AML-193 (cell line): Measurements from ENCODE around the gene BEST4.
"Not testable (repeated sequence)": the region's sequence is repeated elsewhere in the genome, so short reads cannot be mapped to it uniquely, and the experiment has no call there.

ENCODE experiments used
- DNase-seq, 2 experiments: peaks; one replicate each; lab custom pipeline; 2025; lab: John Stamatoyannopoulos, UW

The BEST4 gene

DNA sequence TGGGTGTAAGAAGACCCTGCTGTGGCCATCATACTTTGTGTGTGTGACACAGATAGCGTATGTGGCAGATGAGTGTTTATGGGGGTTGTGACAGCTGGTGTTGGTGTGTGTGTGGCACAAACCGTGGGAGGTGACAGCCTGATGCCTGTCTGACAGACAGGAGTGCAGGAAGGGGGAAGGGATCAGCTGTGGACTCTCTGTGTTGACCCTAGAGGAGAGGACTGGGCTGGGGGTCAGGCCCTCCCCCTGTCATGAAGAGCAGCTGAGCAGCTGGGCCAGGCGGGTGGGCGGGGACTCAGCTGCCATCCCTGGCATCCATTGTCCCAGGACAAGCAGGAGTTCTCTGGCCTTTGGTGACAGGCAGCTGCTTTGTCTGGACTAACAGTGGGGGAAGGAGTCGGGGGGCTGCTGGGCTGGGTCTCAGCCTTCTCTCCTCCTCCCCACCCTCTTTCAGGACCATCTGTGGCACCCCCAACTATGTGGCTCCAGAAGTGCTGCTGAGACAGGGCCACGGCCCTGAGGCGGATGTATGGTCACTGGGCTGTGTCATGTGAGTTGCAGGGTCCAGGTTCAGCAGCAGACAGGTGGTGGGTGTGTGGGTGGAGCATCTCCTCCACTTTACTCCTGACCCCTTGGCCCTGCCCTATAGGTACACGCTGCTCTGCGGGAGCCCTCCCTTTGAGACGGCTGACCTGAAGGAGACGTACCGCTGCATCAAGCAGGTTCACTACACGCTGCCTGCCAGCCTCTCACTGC lies 14.5 kb upstream of the BEST4 start:
- DNase-seq = no peak

- DNase-seq = no peak
Observed at GRCh38 chr1:44801491-44802305, 13.7 kb upstream of the BEST4 start.

- peak; percentile 89 to 91 for DNase-seq
Observed at GRCh38 chr1:44799770-44800584, 12.0 kb upstream of the BEST4 start, which contains the start of gene PLK3. TSS of gene PLK3 (plus strand) at chr1:44800377. CDS start at chr1:44800464, 87 bp downstream.

- DNase-seq = no peak
Observed at GRCh38 chr1:44798481-44799365, 10.8 kb upstream of the BEST4 start.

DNA sequence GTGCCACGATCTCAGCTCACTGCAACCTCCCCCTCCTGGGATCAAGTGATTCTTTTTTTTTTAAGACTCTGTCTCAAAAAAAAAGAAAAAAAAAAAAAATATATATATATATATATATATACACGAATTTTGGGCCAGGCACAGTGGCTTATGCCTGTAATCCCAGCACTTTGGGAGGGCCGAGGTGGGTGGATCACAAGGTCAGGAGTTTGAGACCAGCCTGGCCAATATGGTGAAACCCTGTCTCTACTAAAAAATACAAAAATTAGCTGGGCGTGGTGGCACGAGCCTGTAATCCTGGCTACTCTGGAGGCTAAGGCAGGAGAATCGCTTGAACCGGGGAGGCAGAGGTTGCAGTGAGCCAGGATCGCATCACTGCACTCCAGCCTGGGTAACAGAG lies 9.9 kb upstream of the BEST4 start:
- not testable (repeated sequence) for DNase-seq

GRCh38 chr1:44792736-44793502 lies 4.9 kb upstream of the BEST4 start:
- DNase-seq = no peak

DNA sequence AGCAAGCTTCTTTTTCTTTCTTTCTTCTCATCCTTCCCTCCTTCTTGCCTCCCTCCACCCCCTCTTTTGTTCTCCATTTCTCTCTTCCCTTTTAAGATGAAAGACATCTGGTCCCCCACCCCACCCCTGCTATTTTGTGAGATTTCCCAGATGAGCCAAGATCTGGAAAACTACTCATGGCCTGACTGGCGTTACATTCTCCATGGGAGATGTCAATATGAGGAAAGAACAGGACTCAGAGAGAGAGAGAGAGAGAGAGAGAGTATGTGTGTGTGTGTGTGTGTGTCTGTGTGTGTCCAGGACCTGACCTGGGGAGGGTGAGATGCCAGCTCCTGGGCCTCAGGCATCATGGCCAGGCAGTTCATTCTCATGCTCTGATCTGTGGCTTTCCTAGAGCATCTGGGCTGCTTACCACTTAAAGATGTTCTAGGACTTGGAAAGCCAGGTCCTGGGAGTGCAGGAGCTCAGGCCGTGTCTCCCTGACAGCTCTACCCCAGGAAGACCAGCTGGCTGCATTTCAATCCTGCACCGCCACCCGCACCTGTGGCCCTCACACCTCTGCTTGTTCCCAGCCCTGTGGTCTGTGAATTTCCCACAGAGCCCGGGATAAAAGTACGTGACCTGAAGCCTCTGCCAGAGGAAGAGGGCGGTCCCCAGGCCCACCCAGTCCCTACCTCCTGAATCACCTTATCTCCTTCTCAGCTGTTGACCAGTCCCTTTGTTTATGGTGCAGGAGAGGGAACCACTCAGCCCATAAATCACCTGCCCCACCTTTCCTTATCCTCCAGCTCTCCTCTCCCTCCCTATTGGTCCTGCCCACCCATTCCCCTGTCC lies 3.2 kb upstream of the BEST4 start:
- no peak for DNase-seq

GRCh38 chr1:44787506-44787905 lies 464 bp downstream of the BEST4 start:
- no peak for DNase-seq

GRCh38 chr1:44786841-44787426 lies 1.0 kb downstream of the BEST4 start:
- no peak for DNase-seq

DNA sequence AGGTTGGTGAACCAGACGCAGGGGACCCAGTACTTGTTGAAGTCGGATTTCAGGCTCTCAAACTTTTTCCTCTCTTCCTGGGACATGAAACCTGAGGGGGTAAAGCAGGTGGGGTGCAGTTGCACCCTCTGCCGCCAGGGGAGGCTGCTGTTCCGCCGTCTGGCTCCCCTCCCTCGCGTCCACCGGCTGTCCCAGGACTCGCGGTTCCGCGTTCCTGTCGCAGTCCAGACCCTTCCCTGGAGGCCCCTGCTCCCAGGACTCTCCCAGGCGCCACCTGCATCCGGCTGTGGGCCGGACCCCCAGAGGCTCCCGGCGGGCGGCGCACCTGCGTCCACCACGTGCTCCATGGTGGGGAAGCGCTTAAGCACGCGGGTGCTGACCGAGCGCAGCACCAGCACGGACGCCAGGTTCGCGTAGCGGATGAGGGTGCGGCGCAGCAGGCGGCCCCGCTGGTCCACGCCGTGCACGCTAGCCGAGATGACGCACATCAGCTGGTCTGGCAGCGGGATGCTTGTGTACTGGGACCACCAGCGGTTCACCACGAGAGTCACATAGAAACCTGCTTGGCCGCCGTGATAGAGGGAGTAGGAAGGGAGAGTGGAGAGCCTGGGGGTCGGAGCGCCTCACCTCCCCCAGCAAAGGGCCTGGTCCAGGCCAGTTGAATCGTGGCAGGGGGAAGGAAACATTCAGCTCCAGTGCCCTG lies 1.7 kb downstream of the BEST4 start:
- DNase-seq = no peak

DNA sequence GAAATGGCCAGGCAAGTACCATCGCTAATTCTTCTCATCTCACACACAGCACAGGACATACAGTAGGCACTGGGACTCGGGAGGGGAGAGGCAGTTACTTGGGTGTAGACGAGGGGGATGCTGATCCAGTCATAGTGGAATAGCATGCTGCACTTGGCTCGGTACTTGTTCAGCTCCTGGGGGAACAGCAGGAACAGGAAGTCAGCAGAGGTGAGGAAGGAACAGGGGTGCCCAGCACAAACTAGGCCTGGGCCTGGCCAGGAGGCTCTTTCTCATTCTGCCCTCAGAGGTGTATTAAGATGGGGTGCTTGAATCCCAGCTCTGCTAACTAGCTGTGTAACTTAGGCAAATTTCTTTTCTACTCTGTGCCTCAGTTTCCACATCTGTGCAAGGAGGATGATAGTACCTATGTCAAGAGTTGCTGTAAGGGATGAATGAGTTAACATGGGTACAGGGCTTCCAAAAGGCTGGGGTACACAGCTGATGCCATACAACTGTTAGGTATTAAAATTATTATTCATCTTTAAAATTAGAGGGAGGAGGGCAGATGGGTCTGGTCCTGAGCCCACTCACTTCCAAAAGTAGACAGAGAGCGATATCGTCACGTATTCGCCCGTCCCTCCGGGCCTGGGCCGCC lies 2.4 kb downstream of the BEST4 start:
- no peak for DNase-seq

DNA sequence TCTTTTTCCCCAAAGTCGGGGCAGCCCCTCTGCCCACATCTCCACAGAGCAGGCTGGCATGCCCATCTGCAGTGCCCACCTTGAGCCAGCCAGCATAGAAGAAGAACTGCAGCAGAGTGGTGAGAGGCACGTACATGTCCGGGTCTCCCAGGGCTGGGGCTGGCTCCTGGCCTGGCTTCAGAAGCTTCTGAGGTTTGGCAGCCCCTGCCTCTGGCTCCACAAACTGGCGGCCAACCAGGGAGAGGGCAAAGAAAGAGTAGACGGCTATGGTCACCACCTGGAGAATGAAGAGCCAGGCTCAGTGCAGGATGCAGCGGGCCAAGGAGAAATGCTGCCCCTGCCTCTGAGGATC lies 3.0 kb downstream of the BEST4 start:
- no peak for DNase-seq

GRCh38 chr1:44784094-44785028 lies 3.6 kb downstream of the BEST4 start:
- DNase-seq = no peak

- DNase-seq = no peak
Observed at GRCh38 chr1:44783697-44784093, 4.3 kb downstream of the BEST4 start.

GRCh38 chr1:44780583-44781121 lies 7.3 kb downstream of the BEST4 start:
- DNase-seq = no peak

DNA sequence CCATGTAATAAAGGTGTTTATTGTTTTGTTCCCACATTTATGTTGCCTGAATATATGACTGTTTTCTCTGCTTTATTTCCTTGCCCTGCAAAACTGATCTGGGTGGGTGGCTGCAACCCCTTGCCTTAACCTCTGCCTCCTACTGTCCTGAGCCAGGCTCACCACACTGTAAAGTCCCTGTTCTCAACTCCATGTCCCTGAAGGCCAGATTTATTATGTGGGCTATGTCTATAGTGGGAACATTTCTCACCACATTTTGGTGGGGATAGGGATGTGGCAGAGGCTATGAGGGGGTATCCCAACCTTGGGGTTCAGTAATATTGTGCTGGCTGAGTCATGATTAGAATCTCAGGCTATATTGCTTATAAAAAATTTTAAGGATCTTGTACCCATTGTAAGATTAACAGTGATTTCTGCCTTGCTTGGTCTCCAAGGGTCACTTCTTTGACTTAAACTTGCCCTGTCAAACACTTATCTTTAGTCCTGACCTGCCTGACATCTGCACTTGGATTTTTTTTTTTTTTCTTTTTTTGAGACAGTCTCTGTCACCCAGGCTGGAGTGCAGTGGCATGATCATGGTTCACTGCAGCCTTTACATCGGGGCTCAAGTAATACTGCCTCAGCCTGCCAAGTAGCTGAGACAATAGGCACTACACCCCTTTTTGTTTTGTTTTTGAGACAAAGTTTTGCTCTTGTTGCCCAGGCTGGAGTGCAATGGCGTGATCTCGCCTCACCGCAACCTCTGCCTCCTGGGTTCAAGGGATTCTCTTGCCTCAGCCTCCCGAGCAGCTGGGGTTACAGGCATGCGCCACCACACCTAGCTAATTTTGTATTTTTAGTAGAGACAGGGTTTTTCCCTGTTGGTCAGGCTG lies 9.0 kb downstream of the BEST4 start:
- DNase-seq = no peak
